Astrocyte (in vitro differentiated cells and primary cell): ENCODE measurements around the gene YIPF7. TPM values are rescaled to one million over a fixed set of nuclear protein-coding genes. Genes with fewer than 3 reads are reported as not detected.

ENCODE experiments used
- DNase-seq: peaks from one replicate; pipeline ENCODE4 v3.0.0-alpha.2; 2010; ENCODE audit warnings: low read depth
- FAIRE-seq: peaks from 2 replicates; lab custom pipeline; 2011; peaks lifted over from hg19 to GRCh38; lab: Jason Lieb, UNC
- H2AFZ ChIP-seq: 2 replicates; pipeline ENCODE4 v1.6.0; 2012; ENCODE audit warnings: low read depth, low read length, inconsistent platforms
- H3K27ac ChIP-seq: 2 replicates; pipeline ENCODE4 v1.5.1; 2011; ENCODE audit warnings: low read depth, low read length, inconsistent platforms
- H3K27me3 ChIP-seq: 2 replicates; pipeline ENCODE4 v1.6.0; 2011; ENCODE audit warnings: low read length, inconsistent platforms; ENCODE audit not compliant: insufficient read depth
- H3K36me3 ChIP-seq: 2 replicates; pipeline ENCODE4 v1.5.1; 2011; ENCODE audit warnings: low read length, inconsistent platforms; ENCODE audit not compliant: insufficient read depth
- H3K4me1 ChIP-seq: 2 replicates; pipeline ENCODE4 v1.5.1; 2011; ENCODE audit warnings: low read length, inconsistent platforms; ENCODE audit not compliant: insufficient read depth
- H3K4me2 ChIP-seq: 2 replicates; pipeline ENCODE4 v1.6.0; 2012; ENCODE audit warnings: low read length, inconsistent platforms
- H3K4me3 ChIP-seq: 2 replicates; pipeline ENCODE4 v1.5.1; 2011; ENCODE audit warnings: low read depth, mild to moderate bottlenecking, low read length, inconsistent platforms; ENCODE audit not compliant: insufficient read depth
- H3K79me2 ChIP-seq: 2 replicates; pipeline ENCODE4 v1.6.0; 2012; ENCODE audit warnings: mild to moderate bottlenecking, low read length, inconsistent platforms; ENCODE audit not compliant: insufficient read depth
- H3K9ac ChIP-seq: 2 replicates; pipeline ENCODE4 v1.6.0; 2012; ENCODE audit warnings: mild to moderate bottlenecking, low read length, inconsistent platforms
- H3K9me3 ChIP-seq: 2 replicates; pipeline ENCODE4 v1.5.1; 2012; ENCODE audit warnings: low read depth, mild to moderate bottlenecking, low read length, inconsistent platforms; ENCODE audit not compliant: insufficient read depth
- H4K20me1 ChIP-seq: 2 replicates; pipeline ENCODE4 v1.6.0; 2012; ENCODE audit warnings: low read length, inconsistent platforms; ENCODE audit not compliant: insufficient read depth
- H3K27ac Mint-ChIP-seq: one replicate; pipeline ENCODE4 v1.8.0; 2021; ENCODE audit warnings: mild to moderate bottlenecking, mixed read lengths; ENCODE audit not compliant: unreplicated experiment
- H3K27me3 Mint-ChIP-seq: one replicate; pipeline ENCODE4 v1.8.0; 2021; ENCODE audit warnings: low read depth, mixed read lengths; ENCODE audit not compliant: unreplicated experiment
- H3K36me3 Mint-ChIP-seq: one replicate; pipeline ENCODE4 v1.8.0; 2021; ENCODE audit warnings: low read depth, mixed read lengths; ENCODE audit not compliant: unreplicated experiment
- H3K4me1 Mint-ChIP-seq: one replicate; pipeline ENCODE4 v1.8.0; 2021; ENCODE audit warnings: low read depth, mixed read lengths; ENCODE audit not compliant: unreplicated experiment
- H3K4me3 Mint-ChIP-seq: one replicate; pipeline ENCODE4 v1.8.0; 2021; ENCODE audit warnings: mild to moderate bottlenecking, moderate library complexity, mixed read lengths; ENCODE audit not compliant: unreplicated experiment
- H3K9me3 Mint-ChIP-seq: one replicate; pipeline ENCODE4 v1.8.0; 2021; ENCODE audit warnings: mild to moderate bottlenecking, mixed read lengths; ENCODE audit not compliant: unreplicated experiment
- CTCF ChIP-seq: IDR thresholded peaks from 2 replicates; pipeline ENCODE4 v1.5.1; 2011; ENCODE audit warnings: low read depth, mild to moderate bottlenecking, inconsistent platforms, low read length, moderate library complexity; ENCODE audit not compliant: insufficient read depth
- EZH2 ChIP-seq: IDR thresholded peaks from 2 replicates; pipeline ENCODE4 v1.6.1; 2012; ENCODE audit warnings: mild to moderate bottlenecking, low read length, inconsistent platforms; ENCODE audit not compliant: insufficient read depth
- total RNA-seq: library from RNA; stranded (reverse); gene quantifications from 2 replicates; pipeline ENCODE4 v1.2.1, GENCODE V29; 2021

YIPF7 gene
- total RNA-seq, 1 donor from 2014 or later: 0.30 TPM

GRCh38 chr4:44660396-44660795 is 9.0 kb upstream of the YIPF7 start:
- no peak for FAIRE-seq
- Histone ChIP-seq H3K9me3 (no peaks in the 10 kb centered on the region), H4K20me1 (no peaks in the 10 kb centered on the region), H3K4me3 (no peak overlapping the region), H3K27me3 (no peaks in the 10 kb centered on the region), H3K36me3 (no peaks in the 10 kb centered on the region), H3K4me1 (no peaks in the 10 kb centered on the region), H3K4me2 (no peak overlapping the region), H3K27ac (no peak overlapping the region), H3K9ac (no peak overlapping the region), H2AFZ (no peak overlapping the region), H3K79me2 (no peaks in the 10 kb centered on the region)
- Mint-ChIP-seq H3K27me3 (no peaks in the 10 kb centered on the region), H3K4me3 (no peak overlapping the region), H3K27ac (no peak overlapping the region), H3K36me3 (no peaks in the 10 kb centered on the region), H3K9me3 (no peaks in the 10 kb centered on the region), H3K4me1 (peaks cover 7% of the 10 kb centered on the region)
- DNase-seq: no peak
- TF ChIP-seq CTCF (no peak), EZH2 (no peak)

GRCh38 chr4:44652002-44652401 is 577 bp upstream of the YIPF7 start:
- Histone ChIP-seq H3K27me3 (no peaks in the 10 kb centered on the region), H3K27ac (no peak overlapping the region)

More at GRCh38 chr4:44652002-44652401, 577 bp upstream of the YIPF7 start:
- Histone ChIP-seq H2AFZ (no peak overlapping the region), H3K9me3 (no peaks in the 10 kb centered on the region), H3K36me3 (no peaks in the 10 kb centered on the region), H3K4me1 (no peaks in the 10 kb centered on the region), H3K9ac (no peak overlapping the region), H4K20me1 (no peaks in the 10 kb centered on the region), H3K4me3 (no peak overlapping the region), H3K79me2 (no peaks in the 10 kb centered on the region), H3K4me2 (no peak overlapping the region)
- DNase-seq (no peak), FAIRE-seq (no peak)
- TF ChIP-seq CTCF (no peak), EZH2 (no peak)
- Mint-ChIP-seq H3K36me3 (no peaks in the 10 kb centered on the region), H3K9me3 (no peaks in the 10 kb centered on the region), H3K27me3 (no peaks in the 10 kb centered on the region), H3K27ac (no peak overlapping the region), H3K4me1 (peaks cover 8% of the 10 kb centered on the region), H3K4me3 (no peak overlapping the region)
